WERI-Rb-1 (cell line): ENCODE measurements around the gene PPP2R2B.
A peak's percentile ranks its signal among the peaks of the same experiment; 100 is the strongest.
"Not testable (repeated sequence)": the region's sequence is repeated elsewhere in the genome, so short reads cannot be mapped to it uniquely, and the experiment has no call there.

Source experiments
- DNase-seq: peaks from one replicate; pipeline ENCODE4 v3.0.0-alpha.2; 2020
- H3K27ac ChIP-seq: fragments of 250-450 bp; sonication (Bioruptor Pico); 2 replicates; pipeline ENCODE4 v1.5.1; 2020; ENCODE audit warnings: mild to moderate bottlenecking, moderate library complexity
- H3K27me3 ChIP-seq: fragments of 250-450 bp; sonication (Bioruptor Pico); 2 replicates; pipeline ENCODE4 v1.5.1; 2021; ENCODE audit warnings: mild to moderate bottlenecking, low read depth, moderate library complexity; ENCODE audit not compliant: insufficient read depth, severe bottlenecking
- H3K36me3 ChIP-seq: fragments of 250-450 bp; sonication (Bioruptor Pico); 2 replicates; pipeline ENCODE4 v1.5.1; 2020; ENCODE audit warnings: mild to moderate bottlenecking, moderate library complexity
- H3K4me3 ChIP-seq: 2 replicates; pipeline ENCODE4 v1.5.1; 2011; ENCODE audit warnings: low read depth, mild to moderate bottlenecking, control low read depth, low read length
- H3K9me3 ChIP-seq: fragments of 250-450 bp; sonication (Bioruptor Pico); 2 replicates; pipeline ENCODE4 v1.5.1; 2021; ENCODE audit warnings: mild to moderate bottlenecking, moderate library complexity; ENCODE audit not compliant: severe bottlenecking
- CTCF ChIP-seq: IDR thresholded peaks from 2 replicates; pipeline ENCODE4 v1.5.1; 2011; ENCODE audit warnings: low read depth, mild to moderate bottlenecking, control low read depth, inconsistent platforms, low read length

Gene PPP2R2B

GRCh38 chr5:146561711-146562110 lies 316.8 kb downstream of the PPP2R2B start:
- H3K9me3 ChIP-seq: no peaks in the 10 kb centered on the region
- TF ChIP-seq CTCF: no peak
- DNase-seq: no peak
- H3K27me3 ChIP-seq: no peaks in the 10 kb centered on the region
- H3K36me3 ChIP-seq: no peaks in the 10 kb centered on the region
- no peak overlapping the region for H3K4me3 ChIP-seq
- H3K27ac ChIP-seq: no peak overlapping the region

GRCh38 chr5:146560205-146560812 lies 318.2 kb downstream of the PPP2R2B start:
- H3K36me3 ChIP-seq: no peaks in the 10 kb centered on the region
- H3K9me3 ChIP-seq: no peaks in the 10 kb centered on the region
- H3K4me3 ChIP-seq: no peak overlapping the region
- no peak overlapping the region for H3K27ac ChIP-seq
- no peaks in the 10 kb centered on the region for H3K27me3 ChIP-seq
- no peak for DNase-seq
- no peak for TF ChIP-seq CTCF

- H3K36me3 ChIP-seq, DNase-seq, H3K4me3 ChIP-seq, H3K9me3 ChIP-seq, H3K27me3 ChIP-seq, H3K27ac ChIP-seq: not testable (repeated sequence)
- peak; percentile 42; the same call in 1 of the 2 replicates for TF ChIP-seq CTCF
Observed at GRCh38 chr5:146556884-146557283, 321.7 kb downstream of the PPP2R2B start.

GRCh38 chr5:146553446-146553845 lies 325.1 kb downstream of the PPP2R2B start:
- Histone ChIP-seq H3K27ac (no peak overlapping the region), H3K9me3 (no peaks in the 10 kb centered on the region), H3K4me3 (no peak overlapping the region), H3K36me3 (no peaks in the 10 kb centered on the region), H3K27me3 (no peaks in the 10 kb centered on the region)
- TF ChIP-seq CTCF: no peak
- DNase-seq: no peak

- no peak overlapping the region for H3K4me3 ChIP-seq
- TF ChIP-seq CTCF: no peak
Observed at GRCh38 chr5:146549615-146550014, 328.9 kb downstream of the PPP2R2B start.

More at GRCh38 chr5:146549615-146550014, 328.9 kb downstream of the PPP2R2B start:
- Histone ChIP-seq H3K36me3 (no peaks in the 10 kb centered on the region), H3K27ac (no peak overlapping the region), H3K27me3 (no peaks in the 10 kb centered on the region), H3K9me3 (no peaks in the 10 kb centered on the region)
- DNase-seq: no peak
